Immature natural killer cell (primary cell): Measurements from ENCODE around the gene TMEM222. TPM values are rescaled to one million over a fixed set of nuclear protein-coding genes. Genes with fewer than 3 reads are reported as not detected.

Source experiments
- DNase-seq, 3 donors: peaks; one replicate each; pipeline ENCODE4 v3.0.0; 2022; ENCODE audit warnings: mixed read lengths in 1 of 3
- H3K27ac Mint-ChIP-seq, 6 donors: one replicate each; pipeline ENCODE4 v1.8.0; 2020; ENCODE audit warnings: mixed read lengths in 6 of 6, mild to moderate bottlenecking in 5 of 6, inconsistent platforms in 4 of 6, moderate library complexity in 3 of 6
- H3K27me3 Mint-ChIP-seq, 3 donors: one replicate each; pipeline ENCODE4 v1.8.0; 2020 to 2021; ENCODE audit warnings: low read depth in 3 of 3, mild to moderate bottlenecking in 3 of 3, mixed read lengths in 3 of 3, moderate library complexity in 3 of 3, inconsistent platforms in 1 of 3
- H3K36me3 Mint-ChIP-seq, 3 donors: one replicate each; pipeline ENCODE4 v1.8.0; 2020; ENCODE audit warnings: mixed read lengths in 3 of 3, inconsistent platforms in 2 of 3, mild to moderate bottlenecking in 2 of 3
- H3K4me1 Mint-ChIP-seq, 2 donors: one replicate each; pipeline ENCODE4 v1.8.0; 2020; ENCODE audit warnings: inconsistent platforms in 2 of 2, mild to moderate bottlenecking in 2 of 2, mixed read lengths in 2 of 2, moderate library complexity in 1 of 2
- H3K4me3 Mint-ChIP-seq, 5 donors: one replicate each; pipeline ENCODE4 v1.8.0; 2020; ENCODE audit warnings: mild to moderate bottlenecking in 5 of 5, mixed read lengths in 5 of 5, inconsistent platforms in 3 of 5, moderate library complexity in 3 of 5
- H3K9me3 Mint-ChIP-seq, 6 donors: one replicate each; pipeline ENCODE4 v1.8.0; 2020; ENCODE audit warnings: mild to moderate bottlenecking in 6 of 6, mixed read lengths in 6 of 6, inconsistent platforms in 4 of 6, moderate library complexity in 3 of 6
- polyA plus RNA-seq, 3 donors: library from polyadenylated mRNA; unstranded; fragments of 300-500 nt; fragmentation: Illumina TruSeq; gene quantifications; one replicate each; pipeline ENCODE4 v1.2.3, GENCODE V29; 2021

The TMEM222 gene
- polyA plus RNA-seq, 3 donors from 2014 or later = 56.0 to 99.3 (median 69.8) TPM

- H3K36me3 Mint-ChIP-seq = peaks cover 0 to 17% (median 5%) of the 10 kb centered on the region in 3 donors
- no peaks in the 10 kb centered on the region for H3K9me3 Mint-ChIP-seq
- peak overlapping the region in 5 of 6 donors; percentile 61 to 97 (median 74) for H3K27ac Mint-ChIP-seq
- peaks cover 5 to 12% (median 11%) of the 10 kb centered on the region in 3 donors for H3K27me3 Mint-ChIP-seq
- no peak for DNase-seq
- peaks cover 42 to 45% of the 10 kb centered on the region in 2 donors for H3K4me1 Mint-ChIP-seq
- H3K4me3 Mint-ChIP-seq = peak overlapping the region in 3 of 5 donors; percentile 36 to 50 (median 49)
Observed at GRCh38 chr1:27338751-27339150, 16.8 kb downstream of the TMEM222 start.

DNA sequence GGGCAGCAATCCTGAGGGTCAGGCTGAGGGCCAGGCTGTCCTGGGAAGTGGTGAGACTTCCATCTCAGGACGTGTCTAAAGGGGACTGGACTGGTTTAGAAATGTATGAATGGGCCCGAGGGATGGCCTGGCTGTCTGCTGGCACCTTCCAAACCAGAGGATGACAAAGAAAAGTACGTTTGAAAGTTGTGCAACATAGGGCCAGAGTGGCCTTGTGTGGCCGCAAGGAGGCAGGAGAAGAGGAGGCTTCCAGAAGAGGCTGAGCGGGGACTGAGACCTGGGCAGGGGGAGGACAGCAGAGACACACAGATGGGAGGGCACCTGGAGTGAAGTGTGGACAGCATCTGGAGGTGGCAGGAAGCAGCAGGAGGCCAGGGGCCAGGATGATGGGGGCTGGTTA lies 17.2 kb downstream of the TMEM222 start:
- no peaks in the 10 kb centered on the region for H3K9me3 Mint-ChIP-seq
- peak overlapping the region in 3 of 5 donors; percentile 36 to 50 (median 48) for H3K4me3 Mint-ChIP-seq
- DNase-seq = no peak
- peaks cover 5 to 12% (median 11%) of the 10 kb centered on the region in 3 donors for H3K27me3 Mint-ChIP-seq
- peaks cover 0 to 15% (median 3%) of the 10 kb centered on the region in 3 donors for H3K36me3 Mint-ChIP-seq
- peaks cover 45 to 48% of the 10 kb centered on the region in 2 donors for H3K4me1 Mint-ChIP-seq
- H3K27ac Mint-ChIP-seq = peak overlapping the region; percentile 67 to 97 (median 80)

- H3K27me3 Mint-ChIP-seq = peaks cover 5 to 12% (median 11%) of the 10 kb centered on the region in 3 donors
- H3K4me1 Mint-ChIP-seq = peaks cover 61 to 66% of the 10 kb centered on the region in 2 donors
- peak; percentile 77 to 78 (median 78) for DNase-seq
- H3K27ac Mint-ChIP-seq = peak within 1 kb of the TSS; percentile 92 to 99 (median 95)
- H3K9me3 Mint-ChIP-seq = no peaks in the 10 kb centered on the region
- peaks cover 4 to 7% (median 5%) of the 10 kb centered on the region in 3 donors for H3K36me3 Mint-ChIP-seq
- H3K4me3 Mint-ChIP-seq = peak within 1 kb of the TSS; percentile 96 to 100 (median 96)
Observed at GRCh38 chr1:27341525-27342252, 19.7 kb downstream of the TMEM222 start, which contains the start of gene SYTL1. SYTL1 (plus strand) TSS chr1:27342022; CDS start chr1:27345335, 3,313 bp downstream.

GRCh38 chr1:27342391-27342777 lies 20.4 kb downstream of the TMEM222 start:
- Mint-ChIP-seq H3K4me1 (peaks cover 63 to 72% of the 10 kb centered on the region in 2 donors), H3K27me3 (peaks cover 5 to 12% (median 11%) of the 10 kb centered on the region in 3 donors), H3K27ac (peak overlapping the region; percentile 92 to 99 (median 95)), H3K36me3 (peaks cover 4 to 5% (median 5%) of the 10 kb centered on the region in 3 donors), H3K4me3 (peak overlapping the region; percentile 96 to 100 (median 96)), H3K9me3 (no peaks in the 10 kb centered on the region)
- DNase-seq = peak in 1 of 3 donors; percentile 18

GRCh38 chr1:27342778-27343638 lies 21.0 kb downstream of the TMEM222 start:
- Mint-ChIP-seq H3K4me3 (peak overlapping the region; percentile 96 to 100 (median 96)), H3K4me1 (peaks cover 66 to 76% of the 10 kb centered on the region in 2 donors), H3K27me3 (peaks cover 5 to 12% (median 11%) of the 10 kb centered on the region in 3 donors), H3K27ac (peak overlapping the region; percentile 92 to 99 (median 95)), H3K9me3 (no peaks in the 10 kb centered on the region), H3K36me3 (peaks cover 4 to 7% (median 5%) of the 10 kb centered on the region in 3 donors)
- DNase-seq = peak; percentile 85 to 88 (median 87)

GRCh38 chr1:27343639-27344025 lies 21.7 kb downstream of the TMEM222 start:
- DNase-seq = no peak
- H3K27me3 Mint-ChIP-seq = peaks cover 5 to 12% (median 11%) of the 10 kb centered on the region in 3 donors
- peaks cover 67 to 77% of the 10 kb centered on the region in 2 donors for H3K4me1 Mint-ChIP-seq
- peaks cover 4 to 9% (median 5%) of the 10 kb centered on the region in 3 donors for H3K36me3 Mint-ChIP-seq
- no peaks in the 10 kb centered on the region for H3K9me3 Mint-ChIP-seq
- H3K4me3 Mint-ChIP-seq = peak overlapping the region; percentile 96 to 100 (median 96)
- H3K27ac Mint-ChIP-seq = peak overlapping the region; percentile 92 to 99 (median 95)

GRCh38 chr1:27345272-27345671 lies 23.3 kb downstream of the TMEM222 start:
- Mint-ChIP-seq H3K4me1 (peaks cover 56 to 63% of the 10 kb centered on the region in 2 donors), H3K9me3 (no peaks in the 10 kb centered on the region), H3K27ac (peak overlapping the region in 5 of 6 donors; percentile 70 to 92 (median 85)), H3K27me3 (peaks cover 2 to 12% (median 11%) of the 10 kb centered on the region in 3 donors), H3K36me3 (peaks cover 4 to 9% (median 5%) of the 10 kb centered on the region in 3 donors), H3K4me3 (peak overlapping the region; percentile 74 to 96 (median 82))
- no peak for DNase-seq

DNA sequence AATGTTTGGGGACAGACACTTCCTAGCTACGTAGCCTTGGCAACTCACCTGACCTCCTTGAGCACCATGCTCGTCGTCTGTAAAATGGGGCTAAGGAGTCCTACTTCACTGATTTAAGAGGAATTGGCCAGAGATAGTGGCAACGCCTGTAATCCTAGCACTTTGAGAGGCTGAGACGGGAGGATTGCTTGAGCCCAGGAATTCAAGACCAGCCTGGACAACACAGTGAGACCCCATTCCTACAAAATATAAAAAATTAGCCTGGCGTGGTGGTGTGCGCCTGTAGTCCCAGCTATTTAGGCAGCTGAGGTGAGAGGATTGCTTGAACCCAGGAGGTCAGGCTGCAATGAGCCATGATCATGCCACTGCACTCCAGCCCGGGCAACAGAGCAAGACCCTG lies 24.4 kb downstream of the TMEM222 start:
- Mint-ChIP-seq H3K4me3 (peak overlapping the region in 2 of 5 donors; percentile 23 to 67), H3K9me3 (no peaks in the 10 kb centered on the region), H3K4me1 (peaks cover 49 to 54% of the 10 kb centered on the region in 2 donors), H3K36me3 (peaks cover 4 to 9% (median 5%) of the 10 kb centered on the region in 3 donors), H3K27me3 (peaks cover 0 to 11% (median 11%) of the 10 kb centered on the region in 3 donors), H3K27ac (peak overlapping the region; percentile 34 to 88 (median 70))
- DNase-seq = no peak

- H3K4me1 Mint-ChIP-seq = peaks cover 43 to 47% of the 10 kb centered on the region in 2 donors
- no peak for DNase-seq
- H3K9me3 Mint-ChIP-seq = no peaks in the 10 kb centered on the region
- peak overlapping the region in 4 of 6 donors; percentile 28 to 71 (median 48) for H3K27ac Mint-ChIP-seq
- H3K36me3 Mint-ChIP-seq = peaks cover 4 to 9% (median 5%) of the 10 kb centered on the region in 3 donors
- peaks cover 0 to 11% (median 9%) of the 10 kb centered on the region in 3 donors for H3K27me3 Mint-ChIP-seq
- H3K4me3 Mint-ChIP-seq = no peak overlapping the region
Observed at GRCh38 chr1:27346991-27347624, 25.1 kb downstream of the TMEM222 start.

GRCh38 chr1:27348861-27349783 lies 27.2 kb downstream of the TMEM222 start:
- Mint-ChIP-seq H3K27ac (peak overlapping the region in 3 of 6 donors; percentile 12 to 50 (median 48)), H3K4me3 (peak overlapping the region; percentile 35 to 64 (median 52)), H3K27me3 (peaks cover 0 to 2% (median 0%) of the 10 kb centered on the region in 3 donors), H3K9me3 (no peaks in the 10 kb centered on the region), H3K36me3 (peaks cover 4 to 13% (median 5%) of the 10 kb centered on the region in 3 donors), H3K4me1 (peaks cover 30% of the 10 kb centered on the region in 2 donors)
- peak; percentile 35 to 54 (median 51) for DNase-seq

DNA sequence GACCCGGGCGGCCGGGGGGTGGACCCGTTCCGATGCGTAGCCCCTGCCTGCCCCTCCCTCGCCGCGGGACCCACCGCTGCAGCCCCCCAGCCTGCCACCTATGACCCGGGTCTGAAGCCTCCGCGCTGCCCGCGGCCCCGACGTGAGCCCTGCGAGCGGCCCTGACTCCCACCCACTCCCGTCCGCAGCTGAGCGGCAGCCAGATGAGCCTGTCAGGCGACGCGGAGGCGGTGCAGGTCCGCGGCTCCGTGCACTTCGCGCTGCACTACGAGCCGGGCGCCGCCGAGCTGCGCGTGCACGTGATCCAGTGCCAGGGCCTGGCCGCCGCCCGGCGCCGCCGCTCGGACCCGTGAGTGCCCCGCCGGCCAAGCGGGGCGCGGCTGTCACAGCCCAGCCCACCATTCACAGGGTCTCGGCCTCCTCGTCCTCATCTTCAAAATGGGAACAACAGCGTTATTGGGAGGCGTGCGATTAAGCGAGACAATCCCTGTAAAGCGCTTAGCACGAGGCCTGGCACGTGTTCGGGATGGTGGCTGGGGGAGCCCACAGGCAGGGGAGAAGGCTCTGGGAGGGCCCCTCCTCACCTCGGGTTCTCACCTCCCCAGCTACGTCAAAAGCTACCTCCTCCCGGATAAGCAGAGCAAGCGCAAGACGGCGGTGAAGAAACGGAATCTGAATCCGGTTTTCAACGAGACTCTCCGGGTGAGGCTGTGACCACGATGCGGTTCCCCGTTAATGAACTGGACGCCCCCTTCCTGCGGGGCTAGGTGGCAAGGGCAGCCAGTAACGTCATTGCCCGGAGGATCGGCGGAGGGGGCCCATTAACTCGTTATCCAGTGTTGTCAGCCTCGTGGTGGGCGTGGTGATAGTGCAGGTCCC lies 28.1 kb downstream of the TMEM222 start:
- H3K4me1 Mint-ChIP-seq = peaks cover 25% of the 10 kb centered on the region in 2 donors
- peaks cover 0 to 2% (median 0%) of the 10 kb centered on the region in 3 donors for H3K27me3 Mint-ChIP-seq
- no peaks in the 10 kb centered on the region for H3K9me3 Mint-ChIP-seq
- peaks cover 4 to 13% (median 5%) of the 10 kb centered on the region in 3 donors for H3K36me3 Mint-ChIP-seq
- H3K4me3 Mint-ChIP-seq = peak overlapping the region in 2 of 5 donors; percentile 33
- H3K27ac Mint-ChIP-seq = no peak overlapping the region
- DNase-seq = peak in 1 of 3 donors; percentile 31
